Stimulated activated CD4-positive, alpha-beta T cell treated with anti-CD3 and anti-CD28 coated beads, Interleukin-4, amount 100 ng/mL, for 4 hours (primary cell): ENCODE data around the gene CTSE.
"Not testable (repeated sequence)": the region's sequence is repeated elsewhere in the genome, so short reads cannot be mapped to it uniquely, and the experiment has no call there.

Experiments
- DNase-seq, 2 experiments: peaks; one replicate each; pipeline ENCODE4 v3.0.0-alpha.2; 2020

Gene CTSE

DNA sequence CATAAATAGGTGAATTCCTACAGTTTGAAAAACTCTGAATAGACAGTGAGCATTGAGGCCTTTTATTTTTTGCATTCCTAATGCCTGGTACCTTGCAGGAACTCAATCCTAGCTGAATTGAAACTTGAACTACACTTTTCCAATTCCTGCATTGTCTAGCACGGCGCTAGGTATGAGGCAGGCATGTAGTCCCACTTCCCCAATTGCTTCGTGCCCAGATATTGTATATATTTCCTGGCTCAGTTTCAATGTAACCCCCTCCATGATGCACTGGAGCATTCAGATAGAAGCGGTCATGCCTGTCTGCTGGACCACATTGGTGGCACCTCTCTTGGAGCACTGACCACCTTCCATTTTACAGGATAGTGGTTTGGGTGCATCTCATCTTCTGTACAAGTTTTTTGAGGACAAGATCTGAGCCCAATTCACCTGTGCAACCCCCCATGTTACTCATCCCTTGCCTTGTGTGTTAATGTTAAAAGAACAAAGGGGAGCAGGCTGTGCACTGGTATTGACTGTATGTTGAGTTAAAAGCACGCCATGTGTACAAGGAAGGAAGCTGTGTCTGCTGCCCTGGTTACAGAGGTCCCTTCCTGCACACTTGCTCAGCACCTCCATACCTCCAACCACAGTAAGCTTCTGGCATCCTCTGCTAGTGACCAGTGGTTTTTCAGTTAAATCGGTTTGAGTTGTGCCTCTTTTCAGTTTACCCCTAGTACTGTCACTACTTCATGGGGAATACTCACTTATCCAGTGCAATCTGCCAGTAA lies 10.5 kb downstream of the CTSE start:
- DNase-seq, result no peak

GRCh38 chr1:206012086-206012859 lies 11.4 kb downstream of the CTSE start:
- peak; percentile 10 to 17 for DNase-seq

DNA sequence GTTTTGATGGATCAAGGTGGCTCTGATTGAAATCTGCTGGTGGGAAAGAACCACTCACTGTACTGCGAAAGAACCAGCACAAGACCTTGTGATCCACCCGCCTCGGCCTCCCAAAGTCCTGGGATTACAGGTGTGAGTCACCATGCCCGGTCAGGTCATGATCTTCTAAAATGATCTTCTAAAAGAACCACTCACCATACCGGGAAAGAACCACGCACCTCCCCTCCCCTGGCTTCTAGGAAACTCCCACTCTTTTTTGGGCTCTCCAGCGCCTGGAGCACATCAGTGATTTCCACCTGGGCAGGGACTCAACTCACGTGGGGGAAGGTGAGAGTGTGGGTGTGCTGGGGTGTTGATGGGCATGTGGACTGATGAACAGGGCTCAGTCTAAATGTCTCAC lies 12.6 kb downstream of the CTSE start:
- DNase-seq, result peak in 1 of 2 experiments; percentile 27

DNA sequence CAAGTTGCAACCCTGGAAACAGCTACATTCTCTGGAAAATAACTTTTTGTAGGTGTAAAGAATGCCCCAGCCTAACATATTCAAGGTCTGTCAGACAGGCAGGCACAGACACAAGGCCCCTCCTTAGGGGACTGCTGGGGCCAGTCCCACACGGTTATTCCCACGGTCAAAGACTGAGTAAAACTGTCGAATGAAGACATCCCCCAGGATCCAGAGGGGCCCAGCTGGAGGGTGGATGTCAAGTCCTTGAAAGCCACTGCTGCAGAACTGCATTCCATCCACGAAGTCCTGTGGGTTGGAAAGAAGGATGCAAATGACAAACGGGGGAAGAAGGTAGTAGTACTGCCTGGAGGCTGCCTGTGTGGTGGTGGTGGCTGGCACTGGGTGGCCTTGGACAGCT lies 13.6 kb downstream of the CTSE start:
- no peak for DNase-seq

DNA sequence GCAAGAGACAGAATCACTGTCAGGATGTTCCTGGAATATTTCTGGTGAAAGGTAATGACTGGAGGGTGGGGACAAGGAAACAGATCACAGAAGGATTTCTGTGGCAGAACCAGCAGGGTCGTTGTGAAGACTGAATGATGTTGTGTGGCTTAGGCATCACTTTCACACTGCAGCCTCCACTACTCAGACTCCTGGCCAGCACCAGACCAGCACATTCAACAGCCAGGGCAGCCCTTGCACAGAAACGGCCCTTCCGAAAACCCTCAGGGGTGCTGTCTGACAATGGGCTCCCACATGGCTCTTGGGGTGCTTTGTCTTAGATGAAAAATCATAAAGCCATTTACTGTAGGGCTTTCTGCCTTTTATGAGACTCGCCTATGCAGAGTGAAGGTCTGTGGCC lies 16.7 kb downstream of the CTSE start:
- DNase-seq, result no peak

GRCh38 chr1:206005778-206006180 lies 17.9 kb downstream of the CTSE start:
- DNase-seq, result no peak

- no peak for DNase-seq
These were observed 18.5 kb downstream of the CTSE start for GRCh38 chr1:206005234-206005633.

GRCh38 chr1:206004826-206005225 lies 18.9 kb downstream of the CTSE start:
- DNase-seq, result no peak

DNA sequence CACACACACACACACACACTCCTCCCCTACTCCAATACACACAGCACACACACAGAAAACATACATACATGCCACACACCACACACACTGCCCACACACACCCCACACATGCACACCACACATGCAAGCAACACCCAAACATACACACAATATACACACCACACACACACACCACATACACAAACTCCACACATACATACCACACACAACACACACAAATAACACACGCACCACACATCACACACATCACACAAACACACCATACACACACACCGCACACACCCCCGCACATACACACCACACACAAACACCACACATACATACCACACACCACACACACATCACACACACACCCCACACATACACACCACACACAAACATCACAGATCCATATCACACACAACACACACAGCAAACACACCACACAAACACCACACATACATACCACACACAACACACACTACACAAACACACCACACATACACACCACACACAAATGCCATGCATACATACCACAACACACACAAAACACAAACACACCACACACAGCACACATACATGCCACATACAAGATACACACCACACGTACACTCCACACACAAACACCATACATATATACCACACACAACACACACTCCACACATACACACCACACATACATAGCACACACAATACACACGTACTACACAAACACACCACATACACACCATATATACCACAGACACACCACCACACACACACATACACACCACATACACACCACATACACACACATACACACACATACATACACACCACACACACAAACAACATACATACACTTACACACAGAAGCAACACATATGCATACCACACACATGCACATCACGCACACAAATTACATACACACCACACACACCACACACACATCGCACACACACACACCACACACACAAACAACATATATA lies 19.6 kb downstream of the CTSE start:
- no peak for DNase-seq

DNA sequence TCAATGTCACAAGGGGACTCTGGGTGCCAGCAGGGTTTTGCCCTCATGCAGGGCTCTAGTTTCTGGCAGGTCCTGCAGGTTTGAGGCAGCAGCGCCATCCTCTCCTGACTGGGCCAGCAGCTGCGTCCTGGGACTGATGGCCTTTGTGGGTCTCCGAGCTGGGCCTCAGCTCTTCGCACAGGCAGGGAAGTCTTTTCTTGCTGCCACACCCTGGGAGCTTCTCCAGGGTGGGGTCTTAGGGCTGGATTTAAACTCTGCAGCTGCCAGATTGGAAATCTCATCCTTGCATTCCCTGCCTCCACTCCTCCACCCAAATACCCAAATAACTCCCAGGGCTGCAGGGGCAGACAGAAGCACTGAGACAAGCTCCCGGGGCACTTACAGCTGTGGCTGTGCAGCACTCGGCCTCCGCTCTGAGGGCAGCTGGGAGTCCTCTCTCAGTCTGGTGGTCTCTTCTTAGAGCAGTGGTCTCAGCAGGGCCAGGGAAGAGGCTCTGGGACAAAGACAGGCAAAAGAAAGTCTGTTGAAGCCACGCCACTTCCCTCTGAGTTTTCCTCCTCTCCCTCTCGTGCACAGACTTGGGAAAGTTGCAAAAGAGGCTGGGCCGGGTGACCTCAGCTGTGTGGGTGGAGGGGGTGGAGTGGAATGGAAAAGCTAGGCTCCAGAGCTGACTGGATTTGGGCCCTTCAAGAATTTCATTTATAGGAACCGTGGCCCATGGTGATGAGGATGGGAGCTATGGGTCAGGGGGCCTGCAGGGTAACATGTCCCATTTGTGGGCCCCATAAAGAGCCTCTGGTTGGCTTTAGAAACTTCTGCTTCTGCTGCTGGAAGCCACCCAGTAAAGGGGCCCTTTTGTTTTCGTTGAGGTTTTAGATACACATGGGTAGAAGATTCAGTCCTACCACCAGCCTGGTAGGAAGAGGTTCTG lies 20.6 kb downstream of the CTSE start, which contains the start of gene RAB7B:
Gene RAB7B, minus strand, starts transcription at position 525 of the 931 bp plus-strand sequence. CDS start 9,260 bp downstream, outside the sequence.
- DNase-seq, result no peak

DNA sequence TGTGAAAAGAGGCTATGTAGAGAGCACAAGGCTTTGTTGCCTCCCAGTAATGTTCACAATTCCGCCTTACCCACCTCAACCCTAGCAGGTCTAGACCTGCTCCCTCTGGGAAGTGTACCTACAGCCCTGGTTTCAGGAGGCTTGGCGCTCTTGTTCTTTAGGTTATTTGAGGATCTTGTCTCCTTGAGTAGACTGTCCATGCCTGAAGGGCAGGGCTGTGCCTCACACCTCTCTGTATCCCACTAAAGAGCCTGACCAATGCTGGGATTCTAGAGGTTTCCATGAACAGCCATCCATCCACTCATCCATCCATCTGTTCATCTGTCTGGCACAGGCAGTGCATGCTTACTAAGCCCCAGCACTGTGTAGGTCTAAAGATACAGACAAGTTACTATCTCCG lies 21.5 kb downstream of the CTSE start:
- DNase-seq, result no peak

GRCh38 chr1:206001476-206001888 lies 22.2 kb downstream of the CTSE start:
- peak; percentile 20 to 56 for DNase-seq

DNA sequence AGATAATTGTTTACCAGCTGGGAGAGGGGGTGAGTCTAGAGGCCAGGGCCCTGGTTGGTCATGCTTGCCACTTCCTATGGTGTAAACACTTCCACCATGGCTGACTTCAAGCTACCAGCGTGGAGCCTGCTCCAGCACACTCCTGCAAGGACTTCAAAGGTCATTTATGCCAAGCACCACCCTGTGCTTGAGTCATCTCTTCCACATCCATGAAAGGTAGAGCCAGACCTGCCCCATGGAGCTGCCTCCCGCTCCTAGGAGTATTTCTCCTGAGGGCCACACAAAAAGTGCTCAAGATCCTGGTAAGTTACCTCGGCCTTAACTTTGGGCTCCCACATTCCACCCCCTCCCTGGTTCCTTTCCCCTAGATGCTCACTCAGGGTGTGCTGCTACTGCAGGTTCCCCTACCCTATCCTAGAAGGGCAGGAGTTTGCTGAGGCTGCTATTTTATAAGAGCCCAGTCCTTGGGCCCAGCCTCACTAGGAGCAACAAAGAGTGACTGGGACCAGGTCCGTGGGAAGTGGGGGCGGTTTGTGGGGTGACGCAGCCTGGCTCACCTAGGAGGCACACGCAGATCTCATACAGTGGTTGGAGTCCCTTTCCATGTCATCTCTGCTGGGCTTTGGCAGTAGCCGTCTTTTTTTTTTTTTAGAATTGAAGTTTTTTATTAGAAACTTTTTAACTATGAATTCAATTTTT lies 22.9 kb downstream of the CTSE start:
- peak; percentile 10 to 30 for DNase-seq

- no peak for DNase-seq
These were observed 25.0 kb downstream of the CTSE start for GRCh38 chr1:205998457-205999241.

DNA sequence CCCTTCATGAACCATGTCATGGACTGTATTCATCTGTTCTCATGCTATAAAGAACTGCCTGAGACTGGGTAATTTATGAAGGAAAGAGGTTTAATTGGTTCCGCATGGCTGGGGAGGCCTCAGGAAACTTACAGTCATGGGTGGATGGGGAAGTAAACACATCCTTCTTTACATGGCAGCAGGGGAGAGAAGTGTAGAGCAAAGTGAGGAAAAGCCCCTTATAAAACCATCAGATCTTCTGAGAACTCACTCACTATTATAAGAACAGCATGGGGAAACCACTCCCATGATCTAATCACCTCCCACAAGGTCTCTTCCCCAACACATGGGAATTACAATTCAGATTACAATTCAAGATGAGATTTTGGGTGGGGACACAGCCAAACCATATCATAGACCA lies 27.1 kb downstream of the CTSE start:
- DNase-seq, result not testable (repeated sequence)

DNA sequence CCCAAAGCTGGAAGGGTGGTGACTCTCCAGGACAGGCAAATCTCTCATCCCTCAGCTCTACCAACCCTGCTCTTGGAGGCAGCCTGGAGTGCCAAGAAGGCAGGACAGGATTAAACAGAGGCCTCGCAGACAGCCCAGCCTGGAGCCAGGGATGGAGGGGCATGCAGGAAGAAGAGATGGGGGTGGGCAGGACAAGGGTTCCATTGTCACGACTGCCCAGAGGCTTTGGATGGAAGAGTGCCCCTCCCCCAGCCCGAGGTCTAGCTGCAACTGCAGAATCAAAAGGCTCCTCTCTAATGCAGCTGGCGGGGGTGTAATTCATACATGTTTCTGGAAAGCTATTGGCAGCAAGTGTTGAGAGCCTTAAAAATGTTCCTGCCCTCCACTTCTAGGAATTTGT lies 29.3 kb downstream of the CTSE start:
- no peak for DNase-seq

DNA sequence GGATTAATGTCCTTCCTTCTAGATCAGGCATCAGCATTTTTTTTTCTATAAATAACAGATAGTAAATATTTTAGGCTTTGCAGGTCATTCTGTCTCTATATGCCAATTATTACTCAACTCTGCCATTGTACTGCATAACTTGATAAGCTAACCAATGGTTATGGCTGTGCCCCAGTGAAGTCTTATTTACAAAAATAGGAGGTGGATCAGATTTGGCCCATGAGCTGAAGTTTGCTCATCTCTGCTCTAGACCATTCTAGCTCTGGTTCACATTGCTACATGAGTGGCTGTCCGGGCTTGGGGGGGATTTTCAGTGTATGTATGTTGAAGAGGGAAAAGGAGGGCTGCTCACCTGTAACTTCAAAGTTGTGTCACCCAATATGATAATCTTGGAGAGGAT lies 30.6 kb downstream of the CTSE start:
- no peak for DNase-seq

- no peak for DNase-seq
These were observed 31.3 kb downstream of the CTSE start for GRCh38 chr1:205992218-205992882.

DNA sequence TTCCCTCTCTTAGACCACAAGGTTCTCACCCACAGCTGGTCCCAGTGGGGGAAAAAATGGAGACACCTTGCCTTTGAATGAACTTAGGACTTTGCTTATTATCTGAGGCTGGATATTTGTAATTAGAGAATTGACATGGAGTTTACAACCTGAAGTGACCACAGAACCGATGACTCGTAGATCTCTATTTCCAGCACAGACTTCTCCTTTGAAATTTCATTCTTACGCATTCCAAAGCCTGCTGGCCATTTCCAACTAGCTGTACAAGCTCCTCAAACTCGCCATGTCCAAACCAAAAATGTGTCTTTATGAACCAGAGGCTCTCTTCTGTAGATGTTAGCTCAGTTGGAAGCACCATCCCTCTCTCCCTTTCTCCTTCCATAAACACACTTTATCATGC lies 32.5 kb downstream of the CTSE start:
- DNase-seq, result no peak

GRCh38 chr1:205990226-205990625 lies 33.5 kb downstream of the CTSE start:
- DNase-seq, result no peak
